ENCODE data around the gene LIMCH1.

GRCh38 chr4:41572956-41573355 is 35.0 kb downstream of the LIMCH1 start:
- no peak for TF ChIP-seq POLR2A (IDR thresholded peaks at IDR 0.05)
- TF ChIP-seq, protein P1, sequence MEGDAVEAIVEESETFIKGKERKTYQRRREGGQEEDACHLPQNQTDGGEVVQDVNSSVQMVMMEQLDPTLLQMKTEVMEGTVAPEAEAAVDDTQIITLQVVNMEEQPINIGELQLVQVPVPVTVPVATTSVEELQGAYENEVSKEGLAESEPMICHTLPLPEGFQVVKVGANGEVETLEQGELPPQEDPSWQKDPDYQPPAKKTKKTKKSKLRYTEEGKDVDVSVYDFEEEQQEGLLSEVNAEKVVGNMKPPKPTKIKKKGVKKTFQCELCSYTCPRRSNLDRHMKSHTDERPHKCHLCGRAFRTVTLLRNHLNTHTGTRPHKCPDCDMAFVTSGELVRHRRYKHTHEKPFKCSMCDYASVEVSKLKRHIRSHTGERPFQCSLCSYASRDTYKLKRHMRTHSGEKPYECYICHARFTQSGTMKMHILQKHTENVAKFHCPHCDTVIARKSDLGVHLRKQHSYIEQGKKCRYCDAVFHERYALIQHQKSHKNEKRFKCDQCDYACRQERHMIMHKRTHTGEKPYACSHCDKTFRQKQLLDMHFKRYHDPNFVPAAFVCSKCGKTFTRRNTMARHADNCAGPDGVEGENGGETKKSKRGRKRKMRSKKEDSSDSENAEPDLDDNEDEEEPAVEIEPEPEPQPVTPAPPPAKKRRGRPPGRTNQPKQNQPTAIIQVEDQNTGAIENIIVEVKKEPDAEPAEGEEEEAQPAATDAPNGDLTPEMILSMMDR (IDR thresholded peaks at IDR 0.05 in 8 of 11, conservative IDR thresholded peaks at IDR 0.05 in 3 of 11) = no peak
- no peak for TF ChIP-seq POLR2AphosphoS5 (IDR thresholded peaks at IDR 0.05)
